CD14-positive monocyte (primary cell): ENCODE data around the gene RAB1B. TPM values are rescaled to one million over a fixed set of nuclear protein-coding genes. Genes with fewer than 3 reads are reported as not detected.

Experiments
- DNase-seq, 3 donors: peaks; one replicate each; pipeline ENCODE4 v3.0.0-alpha.2; 2011 to 2022
- H2AFZ ChIP-seq: 2 replicates; pipeline ENCODE4 v1.6.0; 2012; ENCODE audit warnings: mild to moderate bottlenecking, low read depth, low read length, inconsistent platforms; ENCODE audit not compliant: insufficient read depth, poor library complexity, severe bottlenecking
- H3K27ac ChIP-seq, 2 donors: 1 replicate in 1 of 2; 2 replicates in 1 of 2; pipeline ENCODE4 v1.5.1; 2012 to 2013; ENCODE audit warnings: low read length in 2 of 2, control low read depth in 1 of 2, inconsistent platforms in 1 of 2, low read depth in 1 of 2, mild to moderate bottlenecking in 1 of 2
- H3K27me3 ChIP-seq, 2 donors: one replicate each; pipeline versions ENCODE4 v1.6.0 to v1.6.1; 2011 to 2013; ENCODE audit warnings: low read length in 2 of 2; ENCODE audit not compliant: control insufficient read depth in 2 of 2, insufficient read depth in 2 of 2
- H3K36me3 ChIP-seq, 2 donors: replicated peaks in 1 of 2; 1 replicate in 1 of 2; 2 replicates in 1 of 2; pipeline versions ENCODE4 v1.5.1 to v1.6.1; 2012 to 2013; ENCODE audit warnings: low read length in 2 of 2, control low read depth in 1 of 2, inconsistent platforms in 1 of 2, mild to moderate bottlenecking in 1 of 2; ENCODE audit not compliant: insufficient read depth in 2 of 2, control insufficient read depth in 1 of 2
- H3K4me1 ChIP-seq, 2 donors: 1 replicate in 1 of 2; 2 replicates in 1 of 2; pipeline versions ENCODE4 v1.5.1 to v1.6.1; 2012 to 2013; ENCODE audit warnings: low read length in 2 of 2, control low read depth in 1 of 2, inconsistent platforms in 1 of 2, mild to moderate bottlenecking in 1 of 2, moderate library complexity in 1 of 2; ENCODE audit not compliant: insufficient read depth in 2 of 2, control insufficient read depth in 1 of 2
- H3K4me2 ChIP-seq: replicated peaks from 2 replicates; pipeline ENCODE3; 2012; ENCODE audit warnings: low read length, moderate library complexity, mild to moderate bottlenecking; ENCODE audit not compliant: poor library complexity, severe bottlenecking; ENCODE audit errors: extremely low read depth
- H3K4me3 ChIP-seq, 3 experiments: fragments of 200-600 bp in 1 of 3; sonication (generic) in 1 of 3; replicated peaks in 1 of 3; 1 replicate in 2 of 3; 2 replicates in 1 of 3; pipeline ENCODE4 v1.5.1; 2011 to 2013; ENCODE audit warnings: low read length in 3 of 3, mild to moderate bottlenecking in 3 of 3, control low read depth in 2 of 3, low read depth in 2 of 3, inconsistent platforms in 1 of 3, moderate library complexity in 1 of 3
- H3K79me2 ChIP-seq: 2 replicates; pipeline ENCODE4 v1.6.0; 2012; ENCODE audit warnings: mild to moderate bottlenecking, control low read depth, inconsistent platforms, low read length, moderate library complexity; ENCODE audit not compliant: insufficient read depth
- H3K9ac ChIP-seq: 2 replicates; pipeline ENCODE4 v1.6.0; 2017; ENCODE audit warnings: low read length, mild to moderate bottlenecking; ENCODE audit not compliant: insufficient read depth, poor library complexity, severe bottlenecking
- H3K9me3 ChIP-seq, 2 donors: replicated peaks in 1 of 2; 1 replicate in 1 of 2; 2 replicates in 1 of 2; pipeline versions ENCODE4 v1.5.1 to v1.6.1; 2012 to 2013; ENCODE audit warnings: low read length in 2 of 2, control low read depth in 1 of 2; ENCODE audit not compliant: control insufficient read depth in 1 of 2, insufficient read depth in 1 of 2
- H4K20me1 ChIP-seq: 2 replicates; pipeline ENCODE4 v1.6.0; 2012; ENCODE audit warnings: mild to moderate bottlenecking, low read length, control low read depth, moderate library complexity; ENCODE audit not compliant: insufficient read depth
- H3K27ac Mint-ChIP-seq, 7 donors: one replicate each; pipeline ENCODE4 v1.8.0; 2020; ENCODE audit warnings: mild to moderate bottlenecking in 7 of 7, mixed read lengths in 7 of 7, moderate library complexity in 6 of 7, inconsistent platforms in 2 of 7
- H3K27me3 Mint-ChIP-seq, 3 donors: one replicate each; pipeline ENCODE4 v1.8.0; 2021 to 2022; ENCODE audit warnings: low read depth in 3 of 3, mild to moderate bottlenecking in 3 of 3, mixed read lengths in 3 of 3, moderate library complexity in 3 of 3, inconsistent platforms in 1 of 3
- H3K36me3 Mint-ChIP-seq, 2 donors: one replicate each; pipeline ENCODE4 v1.8.0; 2020; ENCODE audit warnings: mixed read lengths in 2 of 2, inconsistent platforms in 1 of 2, mild to moderate bottlenecking in 1 of 2
- H3K4me1 Mint-ChIP-seq: one replicate; pipeline ENCODE4 v1.8.0; 2020; ENCODE audit warnings: mild to moderate bottlenecking, mixed read lengths
- H3K4me3 Mint-ChIP-seq, 2 donors: one replicate each; pipeline ENCODE4 v1.8.0; 2020; ENCODE audit warnings: mild to moderate bottlenecking in 2 of 2, mixed read lengths in 2 of 2, moderate library complexity in 1 of 2
- H3K9me3 Mint-ChIP-seq, 7 donors: one replicate each; pipeline ENCODE4 v1.8.0; 2020 to 2022; ENCODE audit warnings: mixed read lengths in 7 of 7, mild to moderate bottlenecking in 6 of 7, moderate library complexity in 6 of 7, inconsistent platforms in 2 of 7
- WGBS: methylation state at CpG from one replicate; pipeline ENCODE4 v1.1.5; 2013; ENCODE audit warnings: missing lambda C conversion rate; ENCODE audit not compliant: insufficient coverage; 5-methylcytosine and 5-hydroxymethylcytosine counted together
- intact Hi-C, 2 donors: fragments of 100-400 bp; cut with micrococcal nuclease; formaldehyde crosslinking; loops; one replicate each; pipeline versions ENCODE4 v1.15.0 to v1.15.1; 2023
- polyA plus RNA-seq, 3 donors: library from polyadenylated mRNA; depleted of rRNA in 1 of 3; unstranded in 2 of 3; stranded (reverse) in 1 of 3; fragments of 300-500 nt in 2 of 3; fragments of >200 nt in 1 of 3; fragmentation: Illumina TruSeq in 2 of 3; gene quantifications; 1 replicate in 2 of 3; 2 replicates in 1 of 3; pipeline ENCODE4 v1.2.3, GENCODE V29; 2012 to 2021
- TF ChIP-seq, protein P1 (sequence below): fragments of 200-600 bp; IDR thresholded peaks from one replicate; pipeline ENCODE4 v1.8.0; 2022; ENCODE audit warnings: antibody characterized with exemption, mild to moderate bottlenecking

The RAB1B gene
- polyA plus RNA-seq, 3 donors, result 17.9 to 90.5 (median 18.8) TPM

DNA sequence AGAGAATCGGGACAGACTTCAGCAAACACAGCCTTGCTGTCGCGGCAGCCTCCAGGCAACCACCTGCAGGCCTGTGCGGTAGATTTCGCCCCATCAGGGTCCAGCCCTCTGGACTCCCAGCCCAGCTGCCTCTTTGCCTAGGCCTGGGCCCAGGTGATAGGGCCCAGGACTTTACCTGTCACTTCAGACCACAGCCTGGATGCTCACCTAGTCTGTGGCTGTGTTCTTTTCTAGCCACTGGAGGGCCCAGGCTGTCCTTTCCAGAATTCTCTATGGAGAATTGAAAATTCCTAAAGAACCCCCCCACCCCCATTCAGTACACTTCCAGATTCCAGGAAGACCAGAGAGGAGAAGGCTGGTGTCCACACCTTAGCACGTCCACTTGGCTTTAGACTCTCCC is 30.6 kb upstream of the RAB1B start:
- intact Hi-C loops, result no loop called here
- Mint-ChIP-seq H3K4me1 (no peaks in the 10 kb centered on the region), H3K27me3 (peaks cover 0 to 2% (median 0%) of the 10 kb centered on the region in 3 donors), H3K4me3 (no peak overlapping the region), H3K36me3 (peaks cover 82 to 88% of the 10 kb centered on the region in 2 donors), H3K27ac (no peak overlapping the region), H3K9me3 (no peaks in the 10 kb centered on the region)
- H3K27ac ChIP-seq, result no peak overlapping the region
- no peak overlapping the region for H3K4me3 ChIP-seq
- H4K20me1 ChIP-seq, result no peaks in the 10 kb centered on the region
- DNase-seq, result no peak
- TF ChIP-seq, protein P1, sequence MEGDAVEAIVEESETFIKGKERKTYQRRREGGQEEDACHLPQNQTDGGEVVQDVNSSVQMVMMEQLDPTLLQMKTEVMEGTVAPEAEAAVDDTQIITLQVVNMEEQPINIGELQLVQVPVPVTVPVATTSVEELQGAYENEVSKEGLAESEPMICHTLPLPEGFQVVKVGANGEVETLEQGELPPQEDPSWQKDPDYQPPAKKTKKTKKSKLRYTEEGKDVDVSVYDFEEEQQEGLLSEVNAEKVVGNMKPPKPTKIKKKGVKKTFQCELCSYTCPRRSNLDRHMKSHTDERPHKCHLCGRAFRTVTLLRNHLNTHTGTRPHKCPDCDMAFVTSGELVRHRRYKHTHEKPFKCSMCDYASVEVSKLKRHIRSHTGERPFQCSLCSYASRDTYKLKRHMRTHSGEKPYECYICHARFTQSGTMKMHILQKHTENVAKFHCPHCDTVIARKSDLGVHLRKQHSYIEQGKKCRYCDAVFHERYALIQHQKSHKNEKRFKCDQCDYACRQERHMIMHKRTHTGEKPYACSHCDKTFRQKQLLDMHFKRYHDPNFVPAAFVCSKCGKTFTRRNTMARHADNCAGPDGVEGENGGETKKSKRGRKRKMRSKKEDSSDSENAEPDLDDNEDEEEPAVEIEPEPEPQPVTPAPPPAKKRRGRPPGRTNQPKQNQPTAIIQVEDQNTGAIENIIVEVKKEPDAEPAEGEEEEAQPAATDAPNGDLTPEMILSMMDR, result no peak
- H3K4me1 ChIP-seq, result no peaks in the 10 kb centered on the region
- no peak overlapping the region for H3K4me2 ChIP-seq
- H3K36me3 ChIP-seq, result peaks cover 83 to 94% of the 10 kb centered on the region in 2 donors
- 98% methylated on average over 5 of the region's 6 CpGs for WGBS
- no peaks in the 10 kb centered on the region for H3K79me2 ChIP-seq
- no peaks in the 10 kb centered on the region for H3K27me3 ChIP-seq
- no peaks in the 10 kb centered on the region for H3K9me3 ChIP-seq
- H3K9ac ChIP-seq, result no peak overlapping the region
- H2AFZ ChIP-seq, result no peak overlapping the region

DNA sequence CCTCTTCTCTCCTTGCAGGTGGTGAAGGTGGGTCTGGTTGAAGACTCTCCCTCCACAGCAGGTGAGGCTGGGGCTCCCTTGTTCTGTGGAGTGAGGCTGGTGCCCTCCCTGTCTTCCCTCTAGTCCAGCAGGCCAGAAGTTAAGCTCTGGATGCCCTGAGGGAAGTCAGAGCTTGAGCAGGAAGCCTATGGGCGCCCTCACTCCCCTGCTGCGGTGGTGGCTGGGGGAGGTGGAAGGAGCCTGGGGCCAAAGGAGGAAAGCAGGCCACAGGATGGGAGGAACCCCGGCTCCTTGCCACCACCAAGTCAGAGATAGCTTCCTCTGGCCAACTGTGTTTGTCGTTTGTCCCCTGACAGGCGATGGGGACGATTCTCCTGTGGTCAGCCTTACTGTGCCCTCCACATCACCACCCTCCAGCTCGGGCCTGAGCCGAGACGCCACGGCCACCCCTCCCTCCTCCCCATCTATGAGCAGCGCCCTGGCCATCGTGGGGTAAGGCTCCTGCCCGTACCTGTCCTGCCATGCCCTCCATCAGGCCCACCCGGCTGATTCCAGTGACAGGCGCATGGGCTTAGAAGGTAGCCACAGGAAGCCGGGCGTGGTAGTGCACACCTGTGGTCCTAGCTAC is 29.5 kb upstream of the RAB1B start:
- WGBS, result 93% methylated on average over 14 of the region's 17 CpGs
- H3K4me1 Mint-ChIP-seq, result no peaks in the 10 kb centered on the region

More for the DNA sequence above, 29.5 kb upstream of the RAB1B start:
- Histone ChIP-seq H3K36me3 (peaks cover 73 to 94% of the 10 kb centered on the region in 2 donors), H3K27me3 (no peaks in the 10 kb centered on the region), H3K79me2 (no peaks in the 10 kb centered on the region), H2AFZ (no peak overlapping the region), H4K20me1 (no peaks in the 10 kb centered on the region), H3K9me3 (no peaks in the 10 kb centered on the region), H3K4me3 (no peak overlapping the region), H3K9ac (no peak overlapping the region), H3K4me2 (no peak overlapping the region), H3K27ac (no peak overlapping the region), H3K4me1 (no peaks in the 10 kb centered on the region)
- Mint-ChIP-seq H3K36me3 (peaks cover 78 to 83% of the 10 kb centered on the region in 2 donors), H3K4me3 (no peak overlapping the region), H3K27me3 (peaks cover 0 to 2% (median 0%) of the 10 kb centered on the region in 3 donors), H3K27ac (peak overlapping the region in 1 of 7 donors; percentile 50), H3K9me3 (no peaks in the 10 kb centered on the region)
- TF ChIP-seq, protein P1, result no peak
- intact Hi-C loops, result no loop called here
- DNase-seq, result no peak
